HG03135 (cell line): ENCODE results near the gene NPPC.
"Not testable (repeated sequence)": the region's sequence is repeated elsewhere in the genome, so short reads cannot be mapped to it uniquely, and the experiment has no call there.

Source experiments
- ATAC-seq: cut with Tn5 transposase; IDR thresholded peaks from one replicate; pipeline ENCODE4 v1.9.1; 2021; ENCODE audit warnings: mild to moderate bottlenecking, moderate library complexity; ENCODE audit not compliant: unreplicated experiment

Gene NPPC

GRCh38 chr2:231890896-231891513 is 35.2 kb downstream of the NPPC start:
- ATAC-seq, result no peak

- no peak for ATAC-seq
These were observed 38.4 kb downstream of the NPPC start for GRCh38 chr2:231887756-231888155.

DNA sequence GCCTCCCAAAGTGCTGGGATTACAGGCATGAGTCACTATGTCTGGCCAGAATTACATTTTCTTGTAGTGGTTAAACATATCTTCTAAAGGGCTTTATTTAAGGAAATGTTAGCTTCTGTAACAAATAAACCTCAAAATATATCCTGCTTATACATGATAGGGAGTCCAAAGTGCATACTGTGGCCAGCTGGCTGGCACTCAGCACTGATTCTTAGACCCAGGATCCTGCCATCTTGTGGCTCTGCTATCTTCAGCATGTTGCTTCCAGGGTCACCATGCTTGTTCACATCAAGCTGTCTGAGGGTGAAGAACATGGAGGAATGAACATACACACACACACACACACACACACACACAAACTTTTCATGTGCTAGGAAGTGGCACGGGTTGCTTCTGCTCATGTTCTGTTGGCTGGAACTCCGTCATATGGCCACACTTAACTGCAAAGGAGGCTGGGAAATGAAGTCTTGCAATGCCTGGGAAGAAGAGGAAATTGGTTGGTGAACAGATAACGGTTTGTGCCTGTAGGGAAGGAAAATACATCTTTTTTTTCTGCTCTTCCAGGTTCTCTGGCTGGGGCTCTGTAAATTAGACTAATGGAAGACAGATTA is 40.0 kb downstream of the NPPC start:
- ATAC-seq, result no peak

- no peak for ATAC-seq
These were observed 41.6 kb downstream of the NPPC start for GRCh38 chr2:231884438-231885140.

DNA sequence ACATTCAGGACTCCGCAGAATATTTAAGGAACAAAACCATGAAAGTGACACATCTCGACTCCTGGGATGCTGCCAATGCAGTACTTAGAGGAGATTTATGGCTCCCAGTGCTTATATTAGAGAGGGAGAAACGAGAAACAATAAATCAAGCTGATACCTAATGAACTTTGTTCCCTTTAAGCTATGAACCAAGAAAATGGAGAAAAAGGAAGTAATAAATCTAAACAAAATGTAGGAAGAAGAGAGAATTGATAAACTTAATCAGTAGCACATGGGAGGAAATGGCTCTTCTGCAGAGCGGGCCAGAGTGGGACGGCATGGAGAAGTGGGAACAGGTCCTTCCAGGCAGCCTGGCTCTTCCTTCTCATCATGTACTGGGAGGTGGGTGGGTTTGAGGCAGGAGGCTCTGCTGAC is 42.7 kb downstream of the NPPC start:
- no peak for ATAC-seq

DNA sequence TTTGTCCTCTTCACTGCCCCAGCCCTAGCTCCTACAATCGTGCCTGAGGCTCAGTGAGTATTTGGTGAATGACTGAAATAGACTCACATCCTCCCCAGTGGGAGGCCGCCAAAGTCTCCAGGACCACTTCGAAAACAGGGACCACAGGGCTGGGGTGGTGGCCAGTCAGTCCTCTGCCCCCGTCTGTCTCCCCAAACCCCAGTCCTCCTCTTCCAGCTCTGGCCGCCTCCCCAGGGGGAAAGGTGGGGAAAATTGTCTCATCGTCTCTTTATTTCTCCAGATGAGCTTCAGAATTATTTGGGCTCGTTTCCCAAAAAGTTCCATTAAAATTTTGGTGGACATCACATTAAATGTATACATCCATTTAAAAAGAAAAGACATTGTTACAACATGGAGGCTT is 43.5 kb downstream of the NPPC start:
- no peak for ATAC-seq

GRCh38 chr2:231880371-231880770 is 45.8 kb downstream of the NPPC start:
- ATAC-seq, result not testable (repeated sequence)

DNA sequence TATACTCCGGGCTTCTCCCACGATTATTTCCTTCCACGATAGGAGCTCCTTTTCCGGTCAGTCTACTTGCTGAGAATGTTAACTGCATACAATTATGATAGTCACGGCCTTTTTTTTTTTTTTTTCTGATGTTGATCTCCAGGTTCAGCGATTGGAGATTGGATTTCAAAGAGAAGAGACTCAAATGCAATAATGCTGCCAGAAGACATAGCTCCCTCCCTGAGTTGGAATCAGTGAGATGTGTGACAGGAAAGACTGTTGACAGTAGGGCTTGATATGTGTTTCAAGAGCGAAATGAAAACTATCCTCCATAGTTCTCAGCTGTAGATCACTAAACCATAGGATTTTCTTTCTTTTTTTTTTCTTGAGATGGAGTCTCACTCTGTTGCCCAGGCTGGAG is 47.0 kb downstream of the NPPC start:
- ATAC-seq, result no peak

- ATAC-seq, result no peak
These were observed 48.4 kb downstream of the NPPC start for GRCh38 chr2:231877533-231878456.

GRCh38 chr2:231874944-231875343 is 51.3 kb downstream of the NPPC start:
- ATAC-seq, result no peak
